Naive thymus-derived CD8-positive, alpha-beta T cell (primary cell): ENCODE data around the gene KBTBD2. TPM values are rescaled to one million over a fixed set of nuclear protein-coding genes. Genes with fewer than 3 reads are reported as not detected.
A peak's percentile ranks its signal among the peaks of the same experiment; 100 is the strongest.
"Not testable (repeated sequence)": the region's sequence is repeated elsewhere in the genome, so short reads cannot be mapped to it uniquely, and the experiment has no call there.

Source experiments
- ATAC-seq, 2 donors: fragments of 150-1000 bp; cut with Tn5 transposase in 1 of 2; sonication (Bioruptor Pico), chemical (Tn5 transposase) in 1 of 2; 1 replicate in 1 of 2; 2 replicates in 1 of 2; pipeline ENCODE4 v1.10.0; 2021; ENCODE audit warnings: mild to moderate bottlenecking in 2 of 2, moderate library complexity in 2 of 2
- POLR2A ChIA-PET: fragments of 350-600 bp; sonication (Branson Sonifier 250); formaldehyde crosslinking; loops from one replicate; lab custom pipeline; 2021; ENCODE audit warnings: antibody characterized with exemption; lab: Charles Lee
- DNase-seq, 10 donors: peaks; one replicate each; pipeline versions ENCODE4 v3.0.0 to v3.0.0-alpha.2; 2020 to 2022
- H3K27ac Mint-ChIP-seq, 10 donors: one replicate each; pipeline ENCODE4 v1.8.0; 2020 to 2022; ENCODE audit warnings: mild to moderate bottlenecking in 10 of 10, mixed read lengths in 10 of 10, moderate library complexity in 4 of 10, inconsistent platforms in 1 of 10
- H3K27me3 Mint-ChIP-seq, 5 donors: one replicate each; pipeline ENCODE4 v1.8.0; 2021 to 2022; ENCODE audit warnings: mixed read lengths in 5 of 5
- H3K36me3 Mint-ChIP-seq, 3 donors: one replicate each; pipeline ENCODE4 v1.8.0; 2020 to 2022; ENCODE audit warnings: mixed read lengths in 3 of 3, mild to moderate bottlenecking in 2 of 3, inconsistent platforms in 1 of 3
- H3K4me1 Mint-ChIP-seq, 4 donors: one replicate each; pipeline ENCODE4 v1.8.0; 2021 to 2022; ENCODE audit warnings: mixed read lengths in 4 of 4
- H3K4me3 Mint-ChIP-seq, 10 donors: one replicate each; pipeline ENCODE4 v1.8.0; 2020 to 2022; ENCODE audit warnings: mild to moderate bottlenecking in 10 of 10, mixed read lengths in 10 of 10, moderate library complexity in 6 of 10, inconsistent platforms in 1 of 10
- H3K9me3 Mint-ChIP-seq, 9 donors: one replicate each; pipeline ENCODE4 v1.8.0; 2020 to 2022; ENCODE audit warnings: mixed read lengths in 9 of 9, mild to moderate bottlenecking in 3 of 9, inconsistent platforms in 1 of 9, moderate library complexity in 1 of 9
- polyA plus RNA-seq, 3 donors: library from polyadenylated mRNA; unstranded; fragments of 300-500 nt; fragmentation: Illumina TruSeq; gene quantifications; one replicate each; pipeline ENCODE4 v1.2.3, GENCODE V29; 2021
- total RNA-seq, 8 experiments: library from RNA in 2 of 8; stranded (reverse) in 2 of 8; gene quantifications; one replicate each; pipeline ENCODE4 v1.2.3 and lab custom pipeline; 2021 to 2026

Gene KBTBD2
- total and polyA plus RNA-seq, 5 experiments from 2014 or later, result 15.7 to 64.6 (median 24.7) TPM

DNA sequence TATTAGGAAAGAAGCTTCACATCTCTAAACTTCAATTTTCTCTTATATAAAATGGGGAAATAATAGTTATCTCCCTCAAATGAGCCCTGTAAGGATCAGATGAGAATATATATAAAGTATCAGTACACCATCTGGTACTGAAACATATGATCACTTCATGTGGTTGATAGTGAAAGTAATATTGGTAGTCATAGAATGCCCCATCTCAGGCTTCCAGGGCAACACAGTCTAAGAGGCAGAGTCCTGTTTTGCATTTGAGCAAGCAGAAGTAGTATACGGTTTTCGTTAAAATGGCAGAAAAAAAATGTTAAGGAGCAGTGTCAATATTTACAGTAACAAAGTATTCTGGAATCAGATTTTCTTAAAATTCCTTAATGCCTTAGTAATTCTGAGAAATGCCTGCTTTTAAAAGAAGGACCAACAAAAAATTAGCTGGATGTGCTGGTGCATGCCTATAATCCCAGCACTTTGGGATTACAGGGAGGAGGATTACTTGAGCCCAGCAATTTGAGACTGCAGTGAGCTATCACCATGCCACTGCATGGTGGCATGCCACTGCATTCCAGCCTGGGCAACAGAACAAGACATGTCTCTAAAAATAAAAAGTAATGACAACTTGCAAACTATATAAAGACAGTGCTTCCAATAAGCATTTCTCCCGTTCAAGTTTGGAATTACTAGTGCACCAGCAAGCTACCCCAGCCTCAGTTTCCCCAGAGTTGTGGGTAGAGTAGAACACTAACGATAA, 19.8 kb downstream of the KBTBD2 start:
- ATAC-seq (no peak), DNase-seq (no peak)
- H3K4me3 Mint-ChIP-seq, result no peak overlapping the region
- H3K9me3 Mint-ChIP-seq, result peaks cover 0 to 3% (median 0%) of the 10 kb centered on the region in 9 donors
- H3K36me3 Mint-ChIP-seq, result peaks cover 10 to 82% (median 36%) of the 10 kb centered on the region in 3 donors
- peak overlapping the region in 3 of 10 donors; percentile 2 to 43 (median 29) for H3K27ac Mint-ChIP-seq
- H3K4me1 Mint-ChIP-seq, result peaks cover 5 to 38% (median 23%) of the 10 kb centered on the region in 4 donors
- H3K27me3 Mint-ChIP-seq, result no peaks in the 10 kb centered on the region
- POLR2A ChIA-PET, result no interaction called here

DNA sequence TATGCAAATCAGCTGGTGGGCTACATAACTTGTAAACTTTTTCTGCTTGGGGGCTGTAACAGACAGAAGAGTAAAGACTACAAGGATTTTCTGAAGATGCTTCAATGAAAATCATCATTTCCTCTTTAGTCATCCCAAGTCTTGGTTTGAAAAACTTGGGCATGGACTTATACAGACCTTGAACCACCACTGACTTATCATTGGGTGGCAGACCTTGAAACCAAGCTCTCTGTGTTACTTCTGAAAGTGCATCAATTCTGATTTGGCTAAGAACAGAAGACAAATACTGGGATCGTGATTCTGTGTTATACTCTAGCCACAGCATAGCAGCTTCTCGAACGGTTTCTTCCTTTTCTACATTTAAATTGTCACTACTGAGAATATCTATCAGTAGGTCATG, 21.3 kb downstream of the KBTBD2 start:
- ATAC-seq (no peak), DNase-seq (no peak)
- Mint-ChIP-seq H3K4me1 (peaks cover 0 to 24% (median 17%) of the 10 kb centered on the region in 4 donors), H3K27ac (no peak overlapping the region), H3K4me3 (no peak overlapping the region), H3K36me3 (peaks cover 22 to 80% (median 44%) of the 10 kb centered on the region in 3 donors), H3K9me3 (peaks cover 0 to 13% (median 4%) of the 10 kb centered on the region in 9 donors), H3K27me3 (no peaks in the 10 kb centered on the region)
- POLR2A ChIA-PET, result interaction anchor here (0.6 kb wide), 2 partner anchors 18 to 161 kb away, joined by 3 to 7 read pairs; no protein-coding TSS in a partner anchor

DNA sequence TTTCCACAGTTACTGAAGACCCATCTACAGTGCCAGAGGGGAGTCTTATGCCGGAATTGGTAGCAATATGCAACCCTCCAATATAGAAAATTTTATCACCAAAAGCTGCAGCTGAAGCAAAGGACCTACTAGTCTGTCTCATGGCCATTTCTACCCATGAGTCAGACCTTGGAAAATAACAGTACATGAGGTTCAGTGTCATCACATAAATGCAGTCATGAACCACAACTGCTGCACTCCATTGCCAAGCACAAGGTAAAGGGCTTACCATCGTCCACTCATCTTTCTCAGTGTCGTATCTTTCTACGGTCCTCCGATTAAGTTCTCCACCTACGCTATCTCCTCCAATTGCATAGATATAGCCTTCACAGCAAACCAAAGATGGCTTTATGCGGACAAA, 21.8 kb downstream of the KBTBD2 start:
- Mint-ChIP-seq H3K9me3 (peaks cover 0 to 14% (median 4%) of the 10 kb centered on the region in 9 donors), H3K27ac (peak overlapping the region in 1 of 10 donors; percentile 62), H3K27me3 (no peaks in the 10 kb centered on the region), H3K36me3 (peaks cover 22 to 74% (median 45%) of the 10 kb centered on the region in 3 donors), H3K4me3 (no peak overlapping the region), H3K4me1 (peaks cover 0 to 18% (median 15%) of the 10 kb centered on the region in 4 donors)
- ATAC-seq (no peak), DNase-seq (no peak)
- POLR2A ChIA-PET, result no interaction called here

DNA sequence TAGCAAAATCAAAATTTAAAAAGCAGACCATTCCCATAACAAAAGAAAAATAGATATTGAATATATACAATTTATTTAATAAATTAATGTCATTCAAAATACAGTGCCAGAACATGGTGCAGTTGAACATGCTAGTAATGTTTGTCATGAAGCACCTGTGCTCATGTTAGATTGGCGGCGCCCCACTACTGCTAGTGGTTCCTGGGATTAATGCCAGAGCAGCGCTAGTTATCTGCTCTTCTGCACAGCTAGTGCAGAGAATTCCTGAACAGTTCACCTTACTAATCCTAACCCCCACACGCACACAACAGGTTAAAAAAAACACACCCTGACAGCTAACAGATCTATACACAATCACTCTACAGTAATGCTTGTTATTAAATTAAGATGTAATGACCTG, 23.4 kb downstream of the KBTBD2 start:
- H3K9me3 Mint-ChIP-seq, result peaks cover 2 to 18% (median 8%) of the 10 kb centered on the region in 9 donors

DNA sequence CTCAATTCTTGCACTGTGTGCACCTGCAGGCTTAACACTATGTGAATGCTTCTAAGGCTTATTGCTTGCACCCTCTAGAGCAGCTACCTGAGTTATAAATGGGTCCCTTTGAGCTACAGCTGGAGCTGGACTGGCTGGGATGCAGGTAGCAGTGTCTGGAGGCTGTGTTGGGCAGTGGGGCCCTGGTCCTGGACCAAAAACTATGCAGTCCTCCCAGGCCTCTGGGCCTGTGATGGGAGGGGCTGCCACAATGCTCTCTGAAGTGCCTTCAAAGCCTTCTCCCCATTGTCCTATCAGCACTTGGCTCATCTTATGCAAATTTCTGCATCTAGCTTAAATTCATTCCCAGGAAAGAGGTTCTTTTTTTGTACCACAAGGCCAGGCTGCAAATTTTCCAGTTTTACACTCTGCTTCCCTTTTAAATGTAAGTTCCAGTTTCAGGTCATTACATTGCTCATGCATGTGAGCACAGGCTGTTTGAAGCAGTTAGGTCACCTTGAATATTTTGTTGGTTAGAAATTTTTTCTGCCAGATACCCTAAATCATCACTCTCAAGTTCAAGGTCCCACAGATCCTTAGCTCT, 26.0 kb downstream of the KBTBD2 start:
- H3K27me3 Mint-ChIP-seq, result no peaks in the 10 kb centered on the region
- peaks cover 2 to 18% (median 9%) of the 10 kb centered on the region in 9 donors for H3K9me3 Mint-ChIP-seq
- DNase-seq, result no peak
- peak in 1 of 2 donors; percentile 16 for ATAC-seq
- H3K4me1 Mint-ChIP-seq, result peaks cover 3 to 7% (median 6%) of the 10 kb centered on the region in 4 donors
- POLR2A ChIA-PET, result interaction anchor here (1.1 kb wide), 1 partner anchor 25 kb away, joined by 3 read pairs; the partner anchor contains the start of gene KBTBD2
- no peak overlapping the region for H3K4me3 Mint-ChIP-seq
- peaks cover 22 to 40% (median 38%) of the 10 kb centered on the region in 3 donors for H3K36me3 Mint-ChIP-seq
- peak overlapping the region in 3 of 10 donors; percentile 10 to 37 (median 18) for H3K27ac Mint-ChIP-seq

More for the DNA sequence above, 23.4 kb downstream of the KBTBD2 start:
- no peaks in the 10 kb centered on the region for H3K27me3 Mint-ChIP-seq
- POLR2A ChIA-PET, result no interaction called here
- ATAC-seq, result no peak
- peak overlapping the region in 1 of 10 donors; percentile 32 for H3K27ac Mint-ChIP-seq
- H3K36me3 Mint-ChIP-seq, result peaks cover 22 to 61% (median 51%) of the 10 kb centered on the region in 3 donors
- H3K4me3 Mint-ChIP-seq, result no peak overlapping the region
- H3K4me1 Mint-ChIP-seq, result peaks cover 5 to 17% (median 15%) of the 10 kb centered on the region in 4 donors
- no peak for DNase-seq

DNA sequence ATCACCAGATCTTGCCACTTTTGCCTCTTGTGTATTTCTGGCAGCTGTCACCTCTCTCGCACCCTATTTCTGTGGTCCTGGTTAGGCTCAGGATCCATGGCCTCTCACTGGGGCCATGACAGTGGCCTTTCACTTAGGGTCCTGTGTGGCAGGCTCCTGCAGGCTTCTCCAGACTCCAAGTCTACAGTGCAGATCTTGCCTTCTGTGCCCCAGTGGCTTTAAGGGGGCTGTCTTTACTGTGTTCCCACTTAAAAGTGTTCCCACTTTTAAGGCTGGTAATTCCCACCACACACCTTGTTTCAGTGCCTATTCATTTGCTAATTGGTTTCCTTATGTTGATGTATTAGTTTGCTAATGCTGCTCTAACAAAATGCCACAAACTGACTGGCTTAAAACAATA, 27.7 kb downstream of the KBTBD2 start:
- H3K27me3 Mint-ChIP-seq, POLR2A ChIA-PET, H3K4me1 Mint-ChIP-seq, DNase-seq, ATAC-seq, H3K4me3 Mint-ChIP-seq: not testable (repeated sequence)
- H3K36me3 Mint-ChIP-seq, result peaks cover 18 to 26% (median 23%) of the 10 kb centered on the region in 3 donors
- peaks cover 2 to 18% (median 9%) of the 10 kb centered on the region in 9 donors for H3K9me3 Mint-ChIP-seq
- peak overlapping the region in 1 of 10 donors; percentile 74 for H3K27ac Mint-ChIP-seq

DNA sequence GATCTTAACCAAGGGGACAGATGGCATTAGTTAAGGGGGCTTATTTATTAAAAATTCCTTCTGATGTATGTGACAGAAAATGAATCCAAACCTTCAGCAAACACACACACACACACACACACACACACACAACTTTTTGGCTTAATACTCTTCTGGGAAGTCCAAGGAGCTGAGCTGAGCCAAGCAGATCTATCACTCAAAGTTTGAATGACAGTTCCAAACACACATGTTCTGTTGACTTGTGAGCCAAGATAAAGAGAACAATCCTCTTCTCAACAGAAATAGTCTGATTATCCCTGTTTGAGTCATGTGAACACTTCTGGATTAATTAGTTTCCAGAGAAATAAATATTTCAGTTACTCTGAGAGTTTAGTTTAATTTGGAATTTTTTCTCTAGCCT, 31.5 kb downstream of the KBTBD2 start:
- DNase-seq, result no peak
- H3K4me1 Mint-ChIP-seq, result peaks cover 0 to 9% (median 0%) of the 10 kb centered on the region in 4 donors
- peaks cover 0 to 9% (median 4%) of the 10 kb centered on the region in 5 donors for H3K27me3 Mint-ChIP-seq
- POLR2A ChIA-PET, result no interaction called here
- no peak overlapping the region for H3K27ac Mint-ChIP-seq
- ATAC-seq, result no peak
- H3K36me3 Mint-ChIP-seq, result peaks cover 0 to 6% (median 0%) of the 10 kb centered on the region in 3 donors
- no peak overlapping the region for H3K4me3 Mint-ChIP-seq
- peaks cover 0 to 9% (median 0%) of the 10 kb centered on the region in 9 donors for H3K9me3 Mint-ChIP-seq

DNA sequence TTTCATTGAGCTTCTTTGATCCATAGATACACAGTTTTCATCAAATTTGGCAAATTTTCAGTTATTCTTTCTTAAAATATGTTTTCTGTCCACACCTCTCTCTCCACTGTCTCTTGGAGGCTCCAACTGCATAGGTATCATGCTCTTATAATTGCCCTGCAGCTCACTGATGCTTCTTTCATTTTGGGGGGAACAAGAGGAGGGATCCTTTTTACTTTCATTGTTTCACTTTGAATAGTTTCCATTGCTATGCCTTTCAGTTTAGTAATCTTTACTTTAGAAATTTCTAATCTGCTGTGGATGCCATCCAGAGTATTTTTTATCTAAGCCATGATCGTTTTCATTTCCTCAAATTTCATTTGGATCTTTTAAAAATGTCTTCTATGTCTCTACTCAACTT, 32.9 kb downstream of the KBTBD2 start:
- H3K4me1 Mint-ChIP-seq, result peaks cover 0 to 9% (median 0%) of the 10 kb centered on the region in 4 donors
- no peak overlapping the region for H3K27ac Mint-ChIP-seq
- DNase-seq (no peak), ATAC-seq (no peak)
- no peaks in the 10 kb centered on the region for H3K36me3 Mint-ChIP-seq
- POLR2A ChIA-PET, result no interaction called here
- H3K27me3 Mint-ChIP-seq, result peaks cover 9 to 19% (median 13%) of the 10 kb centered on the region in 5 donors
- no peak overlapping the region for H3K4me3 Mint-ChIP-seq
- H3K9me3 Mint-ChIP-seq, result peaks cover 0 to 6% (median 0%) of the 10 kb centered on the region in 9 donors

DNA sequence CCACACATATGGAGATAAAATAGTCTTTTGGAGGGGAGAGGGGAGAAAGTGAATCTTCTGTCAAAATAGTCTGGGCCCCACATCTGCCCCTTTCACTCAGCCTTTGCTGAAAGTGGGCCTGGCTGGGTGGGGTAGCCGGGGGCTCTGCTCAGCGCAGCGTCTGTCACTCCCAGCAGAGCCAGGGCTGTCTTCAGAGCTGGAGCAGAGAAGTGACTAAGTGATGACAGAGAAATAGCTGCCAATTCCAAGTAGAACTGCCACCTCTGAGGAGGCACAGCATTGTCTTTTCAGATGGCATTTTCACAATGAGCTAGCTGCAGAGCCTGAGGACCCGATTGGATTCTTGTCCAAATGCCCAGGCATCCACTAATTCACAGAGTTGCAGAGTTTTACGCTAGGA, 34.5 kb downstream of the KBTBD2 start:
- ATAC-seq, H3K27ac Mint-ChIP-seq, H3K4me1 Mint-ChIP-seq, H3K9me3 Mint-ChIP-seq, POLR2A ChIA-PET, DNase-seq, H3K36me3 Mint-ChIP-seq, H3K4me3 Mint-ChIP-seq: not testable (repeated sequence)
- H3K27me3 Mint-ChIP-seq, result peaks cover 12 to 26% (median 18%) of the 10 kb centered on the region in 5 donors

DNA sequence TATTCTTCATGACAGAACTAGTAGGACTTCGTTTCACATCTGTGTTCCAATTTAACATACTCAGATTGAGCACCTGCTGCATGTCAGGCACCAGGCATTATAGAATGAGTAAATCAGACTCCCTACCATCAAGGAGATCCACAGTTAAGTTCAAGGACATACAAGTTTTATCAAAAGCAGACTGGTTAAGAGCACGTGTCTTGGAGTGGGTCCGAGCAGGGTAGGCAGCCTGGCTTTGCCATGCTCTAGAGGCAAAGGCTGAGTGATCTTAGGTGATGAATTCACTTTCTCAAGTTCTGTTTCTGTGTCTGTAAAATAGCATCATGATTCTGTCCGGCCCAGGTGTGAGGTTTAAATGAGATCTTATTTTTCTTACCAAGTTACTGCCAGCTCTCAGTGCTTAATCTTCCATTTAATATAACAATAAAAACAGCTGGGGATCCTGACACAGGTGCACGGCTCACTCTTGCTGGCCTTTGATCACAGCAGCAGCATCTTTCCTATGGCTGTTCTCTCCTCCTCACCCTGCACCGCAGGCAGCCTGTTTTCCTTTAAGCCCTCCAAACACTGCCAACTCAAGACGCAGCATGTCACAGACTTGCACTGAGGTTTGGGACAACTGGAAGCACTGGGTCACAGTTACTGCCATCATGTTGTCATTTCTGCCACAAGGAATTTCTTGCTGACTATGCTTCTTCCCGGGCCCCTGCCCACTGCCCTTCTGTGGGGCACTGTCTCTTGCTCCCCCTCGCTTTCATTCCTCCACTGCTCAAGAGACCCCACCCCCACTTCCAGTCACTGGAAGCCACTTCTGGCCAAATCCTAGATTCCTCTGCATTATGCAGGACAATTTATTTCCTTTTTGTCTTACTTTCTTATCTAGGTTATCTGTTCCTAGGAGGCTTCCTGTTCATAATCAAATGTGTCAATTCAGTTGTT, 35.5 kb downstream of the KBTBD2 start:
- H3K36me3 Mint-ChIP-seq, H3K4me1 Mint-ChIP-seq, POLR2A ChIA-PET, H3K27ac Mint-ChIP-seq, H3K4me3 Mint-ChIP-seq, ATAC-seq, H3K9me3 Mint-ChIP-seq, DNase-seq: not testable (repeated sequence)
- H3K27me3 Mint-ChIP-seq, result peaks cover 20 to 35% (median 24%) of the 10 kb centered on the region in 5 donors

DNA sequence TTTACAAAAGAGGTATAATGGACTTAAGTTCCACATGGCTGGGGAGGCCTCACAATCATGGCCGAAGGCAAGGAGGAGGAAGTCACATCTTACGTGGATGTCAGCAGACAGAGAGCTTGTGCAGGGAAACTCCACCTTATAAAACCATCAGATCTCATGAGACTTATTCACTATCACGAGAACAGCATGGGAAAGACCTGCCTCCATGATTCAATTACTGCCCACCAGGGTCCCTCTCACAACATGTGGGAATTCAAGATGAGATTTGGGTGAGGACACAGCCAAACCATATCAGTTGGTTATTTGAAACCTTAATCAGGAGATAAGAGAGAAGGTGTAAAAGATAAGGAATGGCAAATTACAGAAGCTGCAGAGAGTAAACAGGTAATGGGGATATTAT, 40.9 kb downstream of the KBTBD2 start:
- H3K4me3 Mint-ChIP-seq, POLR2A ChIA-PET, H3K9me3 Mint-ChIP-seq: not testable (repeated sequence)

DNA sequence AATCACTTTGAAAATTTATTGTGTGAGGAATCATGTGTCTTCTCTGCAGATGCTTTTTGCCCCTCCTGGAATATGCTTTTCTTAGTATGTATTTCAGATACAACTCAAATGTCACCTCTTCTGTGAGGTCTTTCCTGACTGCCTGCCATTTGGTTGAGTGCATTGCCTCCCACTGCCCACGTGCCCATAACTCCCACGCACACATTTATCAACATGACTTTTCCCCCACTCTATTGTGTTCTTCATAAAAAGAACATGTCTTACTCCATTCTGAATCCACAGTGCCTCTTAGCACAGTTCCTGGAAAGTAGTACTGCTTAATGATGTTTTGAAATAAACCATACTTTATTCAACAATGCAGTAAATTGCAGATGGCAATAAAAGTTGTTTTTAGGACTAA, 42.9 kb downstream of the KBTBD2 start:
- POLR2A ChIA-PET, H3K9me3 Mint-ChIP-seq, ATAC-seq, DNase-seq, H3K4me1 Mint-ChIP-seq, H3K4me3 Mint-ChIP-seq, H3K36me3 Mint-ChIP-seq, H3K27ac Mint-ChIP-seq: not testable (repeated sequence)
- H3K27me3 Mint-ChIP-seq, result peaks cover 26 to 53% (median 29%) of the 10 kb centered on the region in 5 donors

More for the DNA sequence above, 40.9 kb downstream of the KBTBD2 start:
- not testable (repeated sequence) for DNase-seq, H3K36me3 Mint-ChIP-seq, H3K4me1 Mint-ChIP-seq, H3K27ac Mint-ChIP-seq, ATAC-seq
- peaks cover 36 to 69% (median 41%) of the 10 kb centered on the region in 5 donors for H3K27me3 Mint-ChIP-seq
